ENCODE data around the gene SRGAP1. TPM values are rescaled to one million over a fixed set of nuclear protein-coding genes. Genes with fewer than 3 reads are reported as not detected.
"Not testable (repeated sequence)": the region's sequence is repeated elsewhere in the genome, so short reads cannot be mapped to it uniquely, and the experiment has no call there.

The SRGAP1 gene
- polyA plus RNA-seq, 4 donors, result 13.1 to 26.5 (median 21.6) TPM

GRCh38 chr12:63836936-63837335 is 7.6 kb upstream of the SRGAP1 start:
- DNase-seq (ENCODE audit: low read depth in 4 of 4, low spot score in 3 of 4), result no peak

GRCh38 chr12:63838411-63838810 is 6.1 kb upstream of the SRGAP1 start:
- no peak for DNase-seq (ENCODE audit: low read depth in 4 of 4, low spot score in 3 of 4)

GRCh38 chr12:63841011-63841410 is 3.5 kb upstream of the SRGAP1 start:
- DNase-seq (ENCODE audit: low read depth in 4 of 4, low spot score in 3 of 4), result no peak

- no peak for DNase-seq (ENCODE audit: low read depth in 4 of 4, low spot score in 3 of 4)
These were observed 2.9 kb upstream of the SRGAP1 start for GRCh38 chr12:63841571-63841970.

GRCh38 chr12:63842750-63843149 is 1.8 kb upstream of the SRGAP1 start:
- not testable (repeated sequence) for DNase-seq (ENCODE audit: low read depth in 4 of 4, low spot score in 3 of 4)

- no peak for DNase-seq (ENCODE audit: low read depth in 4 of 4, low spot score in 3 of 4)
These were observed 1.2 kb upstream of the SRGAP1 start for GRCh38 chr12:63843254-63843720.

- DNase-seq (ENCODE audit: low read depth in 4 of 4, low spot score in 3 of 4), result peak; percentile 82 to 88 (median 88)
These were observed 644 bp upstream of the SRGAP1 start for GRCh38 chr12:63843721-63844390.

- DNase-seq (ENCODE audit: low read depth in 4 of 4, low spot score in 3 of 4), result no peak
These were observed 1.2 kb downstream of the SRGAP1 start for GRCh38 chr12:63845726-63846125.

- no peak for DNase-seq (ENCODE audit: low read depth in 4 of 4, low spot score in 3 of 4)
These were observed 1.9 kb downstream of the SRGAP1 start for GRCh38 chr12:63846238-63846967.

GRCh38 chr12:63848450-63848849 is 4.0 kb downstream of the SRGAP1 start:
- no peak for DNase-seq (ENCODE audit: low read depth in 4 of 4, low spot score in 3 of 4)

- no peak for DNase-seq (ENCODE audit: low read depth in 4 of 4, low spot score in 3 of 4)
These were observed 4.7 kb downstream of the SRGAP1 start for GRCh38 chr12:63849106-63849620.

GRCh38 chr12:63849641-63850040 is 5.1 kb downstream of the SRGAP1 start:
- DNase-seq (ENCODE audit: low read depth in 4 of 4, low spot score in 3 of 4), result no peak

- DNase-seq (ENCODE audit: low read depth in 4 of 4, low spot score in 3 of 4), result no peak
These were observed 9.5 kb downstream of the SRGAP1 start for GRCh38 chr12:63853978-63854377.

GRCh38 chr12:63855299-63855698 is 10.8 kb downstream of the SRGAP1 start:
- no peak for DNase-seq (ENCODE audit: low read depth in 4 of 4, low spot score in 3 of 4)

- DNase-seq (ENCODE audit: low read depth in 4 of 4, low spot score in 3 of 4), result no peak
These were observed 13.5 kb downstream of the SRGAP1 start for GRCh38 chr12:63857771-63858670.

- DNase-seq (ENCODE audit: low read depth in 4 of 4, low spot score in 3 of 4), result not testable (repeated sequence)
These were observed 15.4 kb downstream of the SRGAP1 start for GRCh38 chr12:63859880-63860279.

GRCh38 chr12:63862187-63862968 is 17.9 kb downstream of the SRGAP1 start:
- peak in 1 of 4 donors; percentile 39 for DNase-seq (ENCODE audit: low read depth in 4 of 4, low spot score in 3 of 4)

GRCh38 chr12:63862969-63863230 is 18.4 kb downstream of the SRGAP1 start:
- DNase-seq (ENCODE audit: low read depth in 4 of 4, low spot score in 3 of 4), result no peak

GRCh38 chr12:63863658-63864453 is 19.4 kb downstream of the SRGAP1 start:
- DNase-seq (ENCODE audit: low read depth in 4 of 4, low spot score in 3 of 4), result no peak

GRCh38 chr12:63864454-63864706 is 19.9 kb downstream of the SRGAP1 start:
- DNase-seq (ENCODE audit: low read depth in 4 of 4, low spot score in 3 of 4), result no peak
